Esophagus squamous epithelium (tissue), 5 donors: ENCODE data around the gene EIF3A. TPM values are rescaled to one million over a fixed set of nuclear protein-coding genes. Genes with fewer than 3 reads are reported as not detected.

Experiments
- DNase-seq: peaks from one replicate; lab custom pipeline; 2025; lab: John Stamatoyannopoulos, UW
- H3K27ac ChIP-seq, 4 donors: fragments of 200-600 bp; sonication (generic); one replicate each; pipeline ENCODE4 v1.5.1; 2016 to 2019; ENCODE audit warnings: mild to moderate bottlenecking in 1 of 4
- H3K27me3 ChIP-seq, 4 donors: fragments of 200-600 bp; sonication (generic); 1 replicate in 3 of 4; 2 replicates in 1 of 4; pipeline versions ENCODE4 v1.5.1 to v1.6.0; 2017 to 2021; ENCODE audit warnings: antibody characterized with exemption in 1 of 4
- H3K36me3 ChIP-seq, 3 donors: fragments of 200-600 bp; sonication (generic); one replicate each; pipeline ENCODE4 v1.5.1; 2016 to 2019
- H3K4me1 ChIP-seq, 3 donors: fragments of 200-600 bp; sonication (generic); one replicate each; pipeline ENCODE4 v1.5.1; 2017 to 2019
- H3K4me3 ChIP-seq, 4 donors: fragments of 200-600 bp; sonication (generic); 1 replicate in 3 of 4; 2 replicates in 1 of 4; pipeline ENCODE4 v1.5.1; 2016 to 2019; ENCODE audit warnings: mild to moderate bottlenecking in 2 of 4, moderate library complexity in 1 of 4
- H3K9me3 ChIP-seq, 3 donors: fragments of 200-600 bp; sonication (generic); one replicate each; pipeline ENCODE4 v1.5.1; 2016 to 2019
- POLR2A ChIP-seq, 4 donors: fragments of 450-650 bp; IDR thresholded peaks; one replicate each; pipeline ENCODE4 v1.6.1; 2017; ENCODE audit warnings: antibody characterized with exemption in 4 of 4, mild to moderate bottlenecking in 4 of 4, moderate library complexity in 3 of 4
- WGBS, 2 donors: methylation state at CpG; one replicate each; pipeline ENCODE4 v1.1.5; 2018; 5-methylcytosine and 5-hydroxymethylcytosine counted together
- intact Hi-C: fragments of 100-400 bp; cut with DNase I; formaldehyde crosslinking; loops from one replicate; pipeline ENCODE4 v1.15.0; 2022
- total RNA-seq, 4 donors: library from RNA; depleted of rRNA; stranded (reverse); fragments of >200 nt; gene quantifications; one replicate each; pipeline ENCODE4 v1.1.0, GENCODE V29; 2016
- TF ChIP-seq, protein P1 (sequence below), 6 experiments: fragments of 450-650 bp in 4 of 6; fragments of 200-600 bp in 2 of 6; sonication (generic) in 2 of 6; IDR thresholded peaks; one replicate each; pipeline ENCODE4 v1.5.1; 2016 to 2019; ENCODE audit warnings: antibody characterized with exemption in 6 of 6, mild to moderate bottlenecking in 4 of 6, moderate library complexity in 4 of 6
- donor health status: DM: yes; HTN: yes; CAD: no.

The EIF3A gene
- total RNA-seq, 4 donors from 2014 or later: 71.8 to 135 (median 101) TPM

DNA sequence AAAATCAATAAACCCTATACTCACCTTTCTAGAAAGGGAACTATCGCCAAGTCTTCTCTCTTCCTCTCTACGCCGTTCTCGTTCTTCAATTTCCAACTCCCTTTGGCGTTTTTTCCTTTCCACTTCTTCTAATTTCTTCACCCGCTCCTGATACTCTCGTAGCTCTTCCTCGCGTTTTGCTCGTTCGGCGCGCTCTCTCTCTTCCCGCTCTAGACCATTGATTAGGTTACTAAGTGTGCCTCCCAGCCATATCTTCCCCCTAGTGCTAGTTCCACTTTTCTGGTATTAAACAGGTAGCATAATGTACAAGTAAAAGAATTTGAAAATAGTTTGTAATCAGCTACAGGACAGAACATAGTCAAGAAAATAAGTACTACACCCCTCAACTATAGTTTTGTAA lies 30.8 kb downstream of the EIF3A start:
- DNase-seq: no peak
- Histone ChIP-seq H3K27me3 (no peaks in the 10 kb centered on the region), H3K4me3 (no peak overlapping the region), H3K4me1 (no peaks in the 10 kb centered on the region), H3K36me3 (peaks cover 28 to 100% (median 57%) of the 10 kb centered on the region in 3 donors), H3K9me3 (no peaks in the 10 kb centered on the region), H3K27ac (no peak overlapping the region)
- TF ChIP-seq, protein P1, sequence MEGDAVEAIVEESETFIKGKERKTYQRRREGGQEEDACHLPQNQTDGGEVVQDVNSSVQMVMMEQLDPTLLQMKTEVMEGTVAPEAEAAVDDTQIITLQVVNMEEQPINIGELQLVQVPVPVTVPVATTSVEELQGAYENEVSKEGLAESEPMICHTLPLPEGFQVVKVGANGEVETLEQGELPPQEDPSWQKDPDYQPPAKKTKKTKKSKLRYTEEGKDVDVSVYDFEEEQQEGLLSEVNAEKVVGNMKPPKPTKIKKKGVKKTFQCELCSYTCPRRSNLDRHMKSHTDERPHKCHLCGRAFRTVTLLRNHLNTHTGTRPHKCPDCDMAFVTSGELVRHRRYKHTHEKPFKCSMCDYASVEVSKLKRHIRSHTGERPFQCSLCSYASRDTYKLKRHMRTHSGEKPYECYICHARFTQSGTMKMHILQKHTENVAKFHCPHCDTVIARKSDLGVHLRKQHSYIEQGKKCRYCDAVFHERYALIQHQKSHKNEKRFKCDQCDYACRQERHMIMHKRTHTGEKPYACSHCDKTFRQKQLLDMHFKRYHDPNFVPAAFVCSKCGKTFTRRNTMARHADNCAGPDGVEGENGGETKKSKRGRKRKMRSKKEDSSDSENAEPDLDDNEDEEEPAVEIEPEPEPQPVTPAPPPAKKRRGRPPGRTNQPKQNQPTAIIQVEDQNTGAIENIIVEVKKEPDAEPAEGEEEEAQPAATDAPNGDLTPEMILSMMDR (IDR thresholded peaks at IDR 0.05): no peak
- TF ChIP-seq POLR2A (IDR thresholded peaks at IDR 0.05): no peak
- 94 to 99% methylated on average over 14 of the region's 14 CpGs for WGBS, 2 donors
- intact Hi-C loops: loop anchor here (10.0 kb wide), 1 partner anchor 125 kb away; the partner anchor contains the start of gene PRDX3

DNA sequence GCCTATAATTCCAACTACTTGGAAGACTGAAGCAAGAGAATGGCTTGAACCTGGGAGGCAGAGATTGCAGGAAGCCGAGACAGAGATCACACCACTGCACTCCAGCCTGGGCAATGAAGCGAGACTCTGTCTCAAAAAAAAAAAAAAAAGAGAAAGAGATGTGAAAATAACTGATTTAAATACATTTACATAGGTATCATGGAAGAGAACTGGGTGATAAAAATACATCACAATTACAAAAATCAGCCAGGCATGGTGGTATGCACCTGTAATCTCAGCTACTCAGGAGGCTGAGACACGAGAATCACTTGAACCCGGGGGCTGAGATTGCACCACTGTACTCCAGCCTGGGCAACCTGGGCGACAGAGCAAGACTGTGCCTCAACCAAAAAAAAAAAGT lies 31.3 kb downstream of the EIF3A start:
- Histone ChIP-seq H3K27me3 (no peaks in the 10 kb centered on the region), H3K9me3 (no peaks in the 10 kb centered on the region), H3K27ac (no peak overlapping the region), H3K4me1 (no peaks in the 10 kb centered on the region), H3K4me3 (no peak overlapping the region), H3K36me3 (peaks cover 28 to 100% (median 55%) of the 10 kb centered on the region in 3 donors)
- no peak for TF ChIP-seq POLR2A (IDR thresholded peaks at IDR 0.05)
- TF ChIP-seq, protein P1 (IDR thresholded peaks at IDR 0.05): no peak
- whole genome bisulfite sequencing, 2 donors: 80 to 85% methylated on average over 5 of the region's 5 CpGs
- intact Hi-C loops: loop anchor here (10.0 kb wide), 1 partner anchor 125 kb away; the partner anchor contains the start of gene PRDX3
- no peak for DNase-seq

DNA sequence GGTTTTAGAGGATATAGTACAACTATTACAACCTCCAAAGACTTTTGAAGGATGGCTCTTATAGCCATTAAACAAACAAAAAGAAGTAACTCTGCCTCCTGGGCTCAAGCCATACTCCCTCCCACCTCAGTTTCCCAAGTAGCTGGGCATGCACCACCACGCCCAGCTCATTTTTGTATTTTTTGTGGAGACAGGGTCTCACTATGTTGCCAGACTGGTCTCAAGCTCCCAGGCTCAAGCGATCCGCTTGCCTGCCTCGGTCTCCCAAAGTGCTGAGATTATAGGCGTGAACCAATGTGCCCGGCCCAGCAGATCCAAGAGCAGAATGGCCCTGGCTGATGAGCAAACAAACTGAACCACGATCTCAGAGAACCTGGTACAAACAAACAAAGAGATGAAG lies 35.1 kb downstream of the EIF3A start:
- no peaks in the 10 kb centered on the region for H3K4me1 ChIP-seq
- WGBS, 2 donors: 85 to 89% methylated on average over 5 to 7 of the region's 7 CpGs
- H3K27me3 ChIP-seq: no peaks in the 10 kb centered on the region
- intact Hi-C loops: loop anchor here (10.0 kb wide), 1 partner anchor 129 kb away; the partner anchor contains the start of gene PRDX3
- no peak overlapping the region for H3K27ac ChIP-seq
- H3K36me3 ChIP-seq: peaks cover 37 to 100% (median 70%) of the 10 kb centered on the region in 3 donors
- no peak overlapping the region for H3K4me3 ChIP-seq
- DNase-seq: no peak
- H3K9me3 ChIP-seq: no peaks in the 10 kb centered on the region
- TF ChIP-seq, protein P1 (IDR thresholded peaks at IDR 0.05): no peak
- TF ChIP-seq POLR2A (IDR thresholded peaks at IDR 0.05): no peak

DNA sequence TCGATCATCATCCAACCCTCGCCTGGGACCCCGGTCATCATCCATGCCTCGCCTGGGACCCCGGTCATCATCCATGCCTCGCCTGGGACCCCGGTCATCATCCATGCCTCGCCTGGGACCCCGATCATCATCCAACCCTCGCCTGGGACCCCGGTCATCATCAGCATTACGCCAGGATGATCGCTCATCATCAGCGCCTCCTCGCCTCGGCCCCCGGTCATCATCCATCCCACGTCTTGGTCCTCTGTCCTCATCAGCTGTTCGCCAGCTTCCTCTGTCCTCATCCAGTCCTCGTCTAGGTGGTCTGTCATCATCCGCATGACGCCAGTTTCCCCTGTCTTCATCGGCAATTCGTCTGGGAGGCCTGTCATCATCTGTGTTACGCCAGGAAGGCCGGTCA lies 38.4 kb downstream of the EIF3A start:
- intact Hi-C loops: loop anchor here (10.0 kb wide), 1 partner anchor 133 kb away; the partner anchor contains the start of gene PRDX3
- 96 to 97% methylated on average over 26 of the region's 26 CpGs for WGBS, 2 donors
- no peaks in the 10 kb centered on the region for H3K9me3 ChIP-seq
- no peak for DNase-seq
- H3K27ac ChIP-seq: no peak overlapping the region
- no peaks in the 10 kb centered on the region for H3K4me1 ChIP-seq
- no peak overlapping the region for H3K4me3 ChIP-seq
- no peak for TF ChIP-seq POLR2A (IDR thresholded peaks at IDR 0.05)
- TF ChIP-seq, protein P1 (IDR thresholded peaks at IDR 0.05): no peak
- H3K27me3 ChIP-seq: no peaks in the 10 kb centered on the region
- H3K36me3 ChIP-seq: peaks cover 54 to 100% (median 67%) of the 10 kb centered on the region in 3 donors

DNA sequence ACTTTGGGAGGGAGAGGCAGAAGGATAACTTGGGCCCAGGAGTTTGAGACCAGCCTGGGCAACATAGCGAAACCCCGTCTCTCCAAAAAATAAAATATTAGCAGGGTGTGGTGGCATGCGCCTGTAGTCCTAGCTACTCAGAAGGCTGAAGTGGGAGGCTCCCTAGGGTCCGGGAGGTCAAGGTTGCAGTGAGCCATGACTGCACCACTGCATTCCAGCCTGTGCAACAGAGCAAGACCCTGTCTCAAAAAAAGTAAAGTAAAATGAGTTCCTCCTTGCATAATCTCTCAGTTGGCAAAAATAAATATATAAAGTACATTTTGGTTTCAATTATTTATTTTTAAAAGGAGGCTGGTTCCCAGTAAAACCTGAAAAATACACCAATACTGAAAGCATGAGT lies 39.3 kb downstream of the EIF3A start:
- Histone ChIP-seq H3K36me3 (peaks cover 56 to 100% (median 74%) of the 10 kb centered on the region in 3 donors), H3K4me1 (no peaks in the 10 kb centered on the region), H3K27ac (no peak overlapping the region), H3K27me3 (no peaks in the 10 kb centered on the region), H3K4me3 (no peak overlapping the region), H3K9me3 (no peaks in the 10 kb centered on the region)
- 84 to 97% methylated on average over 4 of the region's 4 CpGs for WGBS, 2 donors
- no peak for DNase-seq
- TF ChIP-seq POLR2A (IDR thresholded peaks at IDR 0.05): no peak
- TF ChIP-seq, protein P1 (IDR thresholded peaks at IDR 0.05): no peak
- intact Hi-C loops: loop anchor here (10.0 kb wide), 1 partner anchor 133 kb away; the partner anchor contains the start of gene PRDX3
